BLaER1 (cell line): ENCODE measurements around the gene COQ8A.

ENCODE experiments used
- H3K27ac ChIP-seq: shearing (Covaris generic); formaldehyde crosslinking; 2 replicates; pipeline ENCODE4 v1.8.1; 2022
- H3K27me3 ChIP-seq: shearing (Covaris generic); formaldehyde crosslinking; 2 replicates; pipeline ENCODE4 v1.8.1; 2022
- H3K36me3 ChIP-seq: shearing (Covaris generic); formaldehyde crosslinking; 2 replicates; pipeline ENCODE4 v1.8.1; 2022
- H3K4me1 ChIP-seq: shearing (Covaris generic); formaldehyde crosslinking; 2 replicates; pipeline ENCODE4 v1.8.1; 2022
- H3K4me2 ChIP-seq: shearing (Covaris generic); formaldehyde crosslinking; 2 replicates; pipeline ENCODE4 v1.8.1; 2022
- H3K4me3 ChIP-seq: shearing (Covaris generic); formaldehyde crosslinking; 2 replicates; pipeline ENCODE4 v1.8.1; 2022
- H3K9ac ChIP-seq: shearing (Covaris generic); formaldehyde crosslinking; 2 replicates; pipeline ENCODE4 v1.8.1; 2022
- H3K9me3 ChIP-seq: shearing (Covaris generic); formaldehyde crosslinking; 2 replicates; pipeline ENCODE4 v1.8.1; 2022
- H4K20me1 ChIP-seq: shearing (Covaris generic); formaldehyde crosslinking; 2 replicates; pipeline ENCODE4 v1.8.1; 2022
- Cebpa-rat ChIP-seq: shearing (Covaris generic); IDR thresholded peaks from 2 replicates; pipeline ENCODE4 v1.8.1; 2022

Gene COQ8A

DNA sequence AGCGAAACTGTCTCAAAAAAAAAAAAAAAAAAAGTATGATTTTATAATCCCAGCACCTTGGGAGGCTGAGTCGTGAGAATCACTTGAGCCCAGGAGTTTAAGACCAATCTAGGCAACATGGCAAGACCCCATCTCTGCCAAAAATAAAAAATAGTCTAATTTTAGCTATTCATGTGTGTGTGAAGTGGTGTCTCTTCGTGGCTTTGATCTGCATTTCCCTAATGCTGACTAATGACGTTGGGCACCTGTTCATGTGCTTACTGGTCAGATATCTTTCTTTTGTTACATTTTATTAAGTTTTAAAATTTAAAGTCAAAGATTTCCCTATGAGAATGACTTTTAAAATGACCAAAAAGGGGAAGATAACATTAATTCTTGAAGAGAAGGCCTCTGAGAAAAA lies 38.7 kb upstream of the COQ8A start:
- Histone ChIP-seq H4K20me1 (no peaks in the 10 kb centered on the region), H3K4me2 (peak overlapping the region; percentile 46), H3K27me3 (no peaks in the 10 kb centered on the region), H3K4me3 (no peak overlapping the region), H3K4me1 (peaks cover 56% of the 10 kb centered on the region), H3K36me3 (no peaks in the 10 kb centered on the region), H3K9ac (no peak overlapping the region), H3K9me3 (no peaks in the 10 kb centered on the region), H3K27ac (no peak overlapping the region)
- no peak for TF ChIP-seq Cebpa-rat

DNA sequence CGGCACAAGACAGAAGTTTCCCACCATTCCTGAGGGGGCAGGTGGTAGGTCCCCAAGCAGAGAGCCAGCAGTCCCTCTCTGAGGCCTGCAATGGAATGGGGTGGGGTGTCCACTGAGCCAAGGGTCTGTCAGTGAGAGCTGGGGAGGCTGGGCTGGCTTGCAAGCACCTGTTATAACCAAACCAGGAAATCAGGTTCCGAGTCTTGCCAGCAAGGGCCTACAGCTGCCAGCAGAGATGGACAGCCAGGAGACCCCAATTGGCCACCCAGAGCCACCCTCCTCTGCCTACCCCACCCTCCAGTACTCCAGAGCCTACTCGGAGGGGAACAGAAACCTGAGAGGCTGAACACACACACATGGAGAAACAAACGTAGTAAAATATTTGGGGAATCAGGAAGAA lies 37.5 kb upstream of the COQ8A start:
- Histone ChIP-seq H3K27me3 (no peaks in the 10 kb centered on the region), H3K4me1 (peaks cover 68% of the 10 kb centered on the region), H3K4me3 (no peak overlapping the region), H3K27ac (0 out of 2 replicates have a peak overlapping the region, but pooled peaks have one; percentile 14), H3K9ac (no peak overlapping the region), H3K9me3 (no peaks in the 10 kb centered on the region), H3K36me3 (no peaks in the 10 kb centered on the region), H4K20me1 (no peaks in the 10 kb centered on the region), H3K4me2 (peak overlapping the region; percentile 39)
- no peak for TF ChIP-seq Cebpa-rat

DNA sequence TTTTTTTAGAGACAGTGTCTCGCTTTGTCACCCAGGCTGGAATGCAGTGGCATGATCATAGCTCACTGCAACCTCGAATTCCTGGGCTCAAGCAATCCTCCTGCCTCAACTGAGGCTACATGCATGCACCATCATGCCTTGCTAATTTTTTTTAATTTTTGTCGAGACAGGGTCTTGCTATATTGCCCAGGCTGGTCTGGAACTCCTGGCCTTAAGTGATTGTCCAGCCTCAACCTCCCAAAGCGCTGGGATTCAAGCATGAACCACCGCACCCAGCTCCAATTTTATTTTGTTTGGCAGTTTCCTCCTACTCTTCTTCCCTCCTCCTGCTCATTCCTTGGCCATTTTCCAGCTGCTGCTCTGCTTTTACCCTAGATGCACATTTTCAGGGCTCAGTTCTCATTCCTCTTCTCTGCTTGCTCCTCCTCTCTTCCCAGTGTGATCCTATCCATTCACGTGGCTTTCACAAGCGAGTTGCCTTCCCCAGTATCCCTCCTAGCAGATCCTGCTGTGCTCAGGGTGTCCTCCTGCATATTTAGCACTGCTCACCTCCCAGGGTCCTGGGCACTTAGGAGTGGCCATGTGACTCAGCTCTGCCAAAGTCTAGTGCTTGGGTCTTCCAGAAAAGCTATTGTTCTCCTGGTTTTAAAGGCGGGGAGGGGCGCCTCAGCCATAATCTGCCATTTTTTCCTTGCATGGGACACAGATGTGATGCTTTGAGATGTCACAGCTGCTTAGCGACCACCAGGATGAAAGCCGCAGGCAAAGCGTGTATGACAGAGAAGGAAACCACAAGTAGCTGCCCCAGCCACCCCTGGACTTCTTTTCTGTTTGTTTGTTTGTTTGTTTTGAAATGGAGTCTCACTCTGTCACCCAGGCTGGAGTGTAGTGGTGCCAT lies 36.0 kb upstream of the COQ8A start:
- H3K4me3 ChIP-seq, result no peak overlapping the region
- peak overlapping the region; percentile 81 for H3K4me2 ChIP-seq
- H3K36me3 ChIP-seq, result no peaks in the 10 kb centered on the region
- H3K27ac ChIP-seq, result peak overlapping the region; percentile 52
- H3K9ac ChIP-seq, result no peak overlapping the region; the same call in 1 of the 2 replicates
- H4K20me1 ChIP-seq, result no peaks in the 10 kb centered on the region
- H3K27me3 ChIP-seq, result no peaks in the 10 kb centered on the region
- H3K4me1 ChIP-seq, result peaks cover 83% of the 10 kb centered on the region
- TF ChIP-seq Cebpa-rat, result no peak
- no peaks in the 10 kb centered on the region for H3K9me3 ChIP-seq

DNA sequence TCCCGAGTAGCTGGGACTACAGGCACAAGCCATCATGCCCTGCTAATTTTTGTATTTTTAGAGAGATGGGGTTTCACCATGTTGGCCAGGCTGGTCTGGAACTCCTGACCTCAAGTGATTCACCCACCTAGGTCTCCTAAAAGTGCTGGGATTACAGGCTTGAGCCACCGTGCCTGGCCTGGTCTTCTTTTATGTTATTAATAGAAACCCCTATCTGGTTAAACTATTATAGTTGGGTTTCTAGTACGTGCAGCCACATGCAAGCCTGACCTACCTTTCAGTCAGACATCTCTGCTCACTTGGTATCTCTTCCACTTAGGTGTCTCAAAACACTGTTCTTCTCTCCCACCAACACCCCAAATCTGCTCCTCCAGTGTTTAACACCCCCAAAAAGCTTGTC lies 35.3 kb upstream of the COQ8A start:
- Histone ChIP-seq H3K4me3 (no peak overlapping the region), H3K36me3 (no peaks in the 10 kb centered on the region), H3K4me1 (peaks cover 90% of the 10 kb centered on the region), H3K9me3 (no peaks in the 10 kb centered on the region), H3K4me2 (peak overlapping the region; percentile 81), H3K27ac (0 out of 2 replicates have a peak overlapping the region, but pooled peaks have one; percentile 52), H3K27me3 (no peaks in the 10 kb centered on the region), H4K20me1 (no peaks in the 10 kb centered on the region), H3K9ac (no peak overlapping the region)
- no peak for TF ChIP-seq Cebpa-rat

DNA sequence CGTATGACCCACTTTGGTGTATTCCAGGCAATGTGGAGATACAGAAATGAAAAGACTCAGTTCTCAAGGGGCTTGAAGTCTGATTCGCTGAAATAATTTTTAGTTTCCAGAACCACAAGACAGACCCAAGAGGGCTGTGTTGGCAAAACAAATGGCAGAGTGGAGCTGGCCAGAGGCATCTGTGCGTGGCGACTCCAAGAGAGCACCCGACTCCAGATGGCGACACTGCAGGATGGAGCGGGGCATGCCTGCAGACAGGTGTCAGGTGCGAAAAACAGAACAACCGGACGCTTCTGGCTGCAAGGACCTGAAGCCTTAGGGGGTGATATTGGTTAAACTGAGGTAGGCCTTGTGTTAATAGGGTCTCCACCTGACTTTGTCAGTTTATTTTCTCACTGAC lies 31.7 kb upstream of the COQ8A start:
- no peaks in the 10 kb centered on the region for H3K27me3 ChIP-seq
- peaks cover 92% of the 10 kb centered on the region for H3K4me1 ChIP-seq
- H3K4me3 ChIP-seq, result no peak overlapping the region
- peak overlapping the region; percentile 79 for H3K4me2 ChIP-seq
- H4K20me1 ChIP-seq, result no peaks in the 10 kb centered on the region
- no peak for TF ChIP-seq Cebpa-rat
- no peaks in the 10 kb centered on the region for H3K9me3 ChIP-seq
- peak overlapping the region; percentile 68; the same call in 1 of the 2 replicates for H3K27ac ChIP-seq
- no peak overlapping the region for H3K9ac ChIP-seq
- H3K36me3 ChIP-seq, result no peaks in the 10 kb centered on the region

DNA sequence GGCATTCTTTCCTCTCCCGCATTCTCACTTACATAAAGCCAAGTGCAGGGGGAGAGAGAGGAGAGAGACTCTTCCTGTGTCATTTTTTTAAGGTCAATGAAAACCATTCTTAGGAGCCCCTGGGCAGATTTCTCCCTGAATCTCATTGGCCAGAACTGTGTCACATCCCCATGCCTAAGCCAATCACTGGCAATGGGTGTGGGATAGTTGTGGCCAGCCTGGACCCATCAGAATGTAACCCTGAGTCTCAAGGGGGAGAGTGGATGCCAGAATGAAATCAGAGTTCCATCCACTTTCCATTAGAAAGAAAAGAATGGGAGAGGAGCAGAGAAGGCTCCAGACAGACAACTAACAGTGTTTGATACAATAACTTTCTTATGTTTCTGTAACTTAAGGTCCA lies 31.2 kb upstream of the COQ8A start:
- H3K36me3 ChIP-seq, result no peaks in the 10 kb centered on the region
- peak overlapping the region; percentile 18 for H3K27ac ChIP-seq
- H4K20me1 ChIP-seq, result no peaks in the 10 kb centered on the region
- no peak overlapping the region for H3K9ac ChIP-seq
- H3K4me1 ChIP-seq, result peaks cover 87% of the 10 kb centered on the region
- H3K4me2 ChIP-seq, result peak overlapping the region; percentile 79
- H3K9me3 ChIP-seq, result no peaks in the 10 kb centered on the region
- TF ChIP-seq Cebpa-rat, result no peak
- no peak overlapping the region for H3K4me3 ChIP-seq
- no peaks in the 10 kb centered on the region for H3K27me3 ChIP-seq

DNA sequence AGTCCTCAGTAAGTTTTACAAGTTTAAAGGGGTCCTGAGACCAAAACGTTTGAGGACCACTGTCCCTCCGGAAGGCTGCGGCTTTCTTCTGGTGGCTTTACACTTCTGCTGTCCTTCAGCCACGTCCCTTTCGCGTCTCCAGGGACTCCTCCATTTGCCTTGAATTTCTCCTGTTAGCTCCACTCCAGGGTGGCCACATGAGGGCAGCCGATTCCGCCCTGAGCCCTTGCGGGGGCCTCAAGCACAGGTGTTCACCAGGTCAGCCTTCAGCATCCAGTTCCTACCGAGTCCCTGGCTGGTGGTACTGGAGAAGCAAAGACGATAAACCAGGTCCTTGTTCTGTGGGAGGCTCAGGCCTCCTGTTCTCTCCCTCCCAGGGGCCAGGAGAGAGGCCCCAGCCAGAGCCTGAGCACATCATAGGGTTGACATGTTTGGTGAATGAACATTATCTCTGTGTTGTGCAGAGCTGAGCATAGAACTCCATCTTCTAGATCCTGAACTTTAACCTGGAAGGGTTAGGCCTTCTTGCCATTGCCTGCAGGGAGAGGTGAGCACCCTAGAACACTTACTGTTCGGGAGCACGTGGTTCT lies 27.4 kb upstream of the COQ8A start:
- H3K9me3 ChIP-seq, result no peaks in the 10 kb centered on the region
- no peaks in the 10 kb centered on the region for H4K20me1 ChIP-seq
- no peak overlapping the region for H3K4me3 ChIP-seq
- no peaks in the 10 kb centered on the region for H3K27me3 ChIP-seq
- H3K36me3 ChIP-seq, result no peaks in the 10 kb centered on the region
- 0 out of 2 replicates have a peak overlapping the region, but pooled peaks have one; percentile 7 for H3K27ac ChIP-seq
- peak overlapping the region; percentile 20 for H3K4me2 ChIP-seq
- H3K4me1 ChIP-seq, result peaks cover 65% of the 10 kb centered on the region
- no peak for TF ChIP-seq Cebpa-rat
- no peak overlapping the region for H3K9ac ChIP-seq

DNA sequence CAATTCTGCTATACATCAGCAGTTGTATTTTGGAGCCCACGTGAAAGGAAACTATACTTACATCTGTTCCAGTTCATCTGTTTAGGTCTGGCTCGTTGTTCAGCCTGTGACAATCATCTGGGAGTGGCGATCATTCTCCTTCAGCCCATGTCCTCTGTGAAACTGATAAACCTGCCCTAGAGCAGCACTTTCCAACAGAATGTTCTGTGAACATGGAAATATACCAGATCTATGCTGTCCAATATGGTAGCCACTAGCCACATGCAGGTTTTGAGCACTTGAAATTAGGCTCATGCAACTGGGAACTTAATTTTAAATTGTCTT lies 24.5 kb upstream of the COQ8A start:
- peaks cover 35% of the 10 kb centered on the region for H3K4me1 ChIP-seq
- peak overlapping the region; percentile 17 for H3K4me2 ChIP-seq
- no peak overlapping the region for H3K27ac ChIP-seq
- no peak overlapping the region for H3K9ac ChIP-seq
- H3K4me3 ChIP-seq, result no peak overlapping the region
- no peak for TF ChIP-seq Cebpa-rat
- H3K27me3 ChIP-seq, result no peaks in the 10 kb centered on the region
- no peaks in the 10 kb centered on the region for H3K36me3 ChIP-seq
- no peaks in the 10 kb centered on the region for H4K20me1 ChIP-seq
- no peaks in the 10 kb centered on the region; the same call in 1 of the 2 replicates for H3K9me3 ChIP-seq

DNA sequence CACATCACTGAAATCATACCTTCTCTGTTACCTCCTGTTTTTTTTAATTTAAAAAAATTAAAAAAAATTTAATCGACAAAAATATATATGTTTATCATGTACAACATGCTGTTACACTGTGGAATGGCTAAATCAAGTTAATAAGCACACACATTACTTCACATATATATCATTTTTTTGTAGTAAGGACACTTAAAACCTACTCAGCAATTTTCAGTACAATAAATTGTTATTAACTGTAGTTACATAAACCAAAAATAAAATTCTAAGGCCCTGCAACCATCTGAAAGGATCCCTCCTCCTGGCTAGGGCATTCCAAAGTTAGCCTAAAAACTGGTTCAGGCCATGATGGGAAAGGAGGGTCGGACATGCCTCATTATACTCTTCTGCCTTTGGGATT lies 23.6 kb upstream of the COQ8A start:
- H4K20me1 ChIP-seq, result no peaks in the 10 kb centered on the region
- no peak overlapping the region for H3K4me2 ChIP-seq
- H3K27me3 ChIP-seq, result no peaks in the 10 kb centered on the region
- H3K4me3 ChIP-seq, result no peak overlapping the region
- TF ChIP-seq Cebpa-rat, result no peak
- no peak overlapping the region for H3K9ac ChIP-seq
- H3K9me3 ChIP-seq, result no peaks in the 10 kb centered on the region; the same call in none of the 2 replicates
- peaks cover 31% of the 10 kb centered on the region for H3K4me1 ChIP-seq
- H3K36me3 ChIP-seq, result no peaks in the 10 kb centered on the region
- H3K27ac ChIP-seq, result no peak overlapping the region

DNA sequence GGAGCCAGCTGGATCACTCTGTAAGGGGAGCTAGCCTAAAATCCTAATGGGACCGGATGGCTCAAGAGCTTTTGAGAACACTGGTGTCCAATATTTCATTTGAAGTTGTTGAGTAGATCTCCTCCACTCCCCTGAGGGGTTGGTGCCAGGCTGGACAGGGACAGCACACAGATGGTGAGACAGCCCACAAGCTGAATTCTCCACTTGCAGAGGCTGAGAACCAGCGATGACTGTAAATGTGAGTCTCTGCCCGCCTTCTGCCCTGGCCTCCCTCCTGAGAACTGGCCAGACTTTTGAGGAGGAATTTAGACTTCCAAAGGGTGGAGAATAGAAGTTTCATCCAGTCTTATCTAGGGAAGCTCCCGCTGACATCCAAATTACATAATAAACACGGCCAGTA lies 20.5 kb upstream of the COQ8A start:
- H3K27me3 ChIP-seq, result no peaks in the 10 kb centered on the region
- H3K27ac ChIP-seq, result no peak overlapping the region
- H3K4me3 ChIP-seq, result no peak overlapping the region
- no peaks in the 10 kb centered on the region for H4K20me1 ChIP-seq
- peaks cover 16% of the 10 kb centered on the region for H3K4me1 ChIP-seq
- H3K36me3 ChIP-seq, result no peaks in the 10 kb centered on the region
- no peak overlapping the region for H3K4me2 ChIP-seq
- H3K9me3 ChIP-seq, result no peaks in the 10 kb centered on the region; the same call in none of the 2 replicates
- no peak overlapping the region for H3K9ac ChIP-seq
- TF ChIP-seq Cebpa-rat, result no peak
